MCF 10A (cell line): ENCODE results near the gene AP5S1. TPM values are rescaled to one million over a fixed set of nuclear protein-coding genes. Genes with fewer than 3 reads are reported as not detected.

Experiments used
- BruUV-seq: library from RNA; stranded (reverse); fragments of 400-500 nt; replicated peaks from 2 replicates; lab custom pipeline; 2021; lab: Mats Ljungman, UMichigan
- CTCF ChIA-PET: fragments of 300-600 bp; sonication (Branson Sonifier 250); formaldehyde crosslinking; extraction: SDS; loops from one replicate; lab custom pipeline; 2021; ENCODE audit warnings: antibody characterized with exemption, inconsistent platforms; lab: Yijun Ruan, JAX
- POLR2A ChIA-PET: fragments of 300-600, 350-650 bp; sonication (Branson Sonifier 250); formaldehyde crosslinking; extraction: SDS; loops from one replicate; lab custom pipeline; 2020; ENCODE audit warnings: antibody characterized with exemption, inconsistent platforms; lab: Yijun Ruan, JAX
- DNase-seq: peaks from one replicate; pipeline ENCODE4 v3.0.0-alpha.2; 2018; ENCODE audit not compliant: unreplicated experiment
- H3K27ac Mint-ChIP-seq: one replicate; pipeline ENCODE4 v1.8.0; 2022; ENCODE audit warnings: mild to moderate bottlenecking, low read depth, mixed read lengths; ENCODE audit not compliant: unreplicated experiment
- H3K27me3 Mint-ChIP-seq: one replicate; pipeline ENCODE4 v1.8.0; 2022; ENCODE audit warnings: mixed read lengths; ENCODE audit not compliant: insufficient read depth, unreplicated experiment
- H3K36me3 Mint-ChIP-seq: one replicate; pipeline ENCODE4 v1.8.0; 2022; ENCODE audit warnings: mild to moderate bottlenecking, moderate library complexity, mixed read lengths; ENCODE audit not compliant: insufficient read depth, unreplicated experiment
- H3K4me1 Mint-ChIP-seq: one replicate; pipeline ENCODE4 v1.8.0; 2022; ENCODE audit warnings: mixed read lengths; ENCODE audit not compliant: insufficient read depth, unreplicated experiment
- H3K4me3 Mint-ChIP-seq: one replicate; pipeline ENCODE4 v1.8.0; 2022; ENCODE audit warnings: mild to moderate bottlenecking, moderate library complexity, mixed read lengths; ENCODE audit not compliant: unreplicated experiment
- H3K9me3 Mint-ChIP-seq: one replicate; pipeline ENCODE4 v1.8.0; 2022; ENCODE audit warnings: mixed read lengths; ENCODE audit not compliant: unreplicated experiment
- intact Hi-C: fragments of 100-400 bp; cut with micrococcal nuclease; formaldehyde crosslinking; loops from 2 replicates; pipeline ENCODE4 v1.14.1; 2022
- total RNA-seq: library from RNA; stranded (reverse); gene quantifications from 2 replicates; pipeline ENCODE4 v1.2.3, GENCODE V29; 2022
- TF ChIP-seq, protein P1 (sequence below): fragments of 200-600 bp; IDR thresholded peaks from one replicate; pipeline ENCODE4 v1.8.0; 2022; ENCODE audit warnings: antibody characterized with exemption, mild to moderate bottlenecking; ENCODE audit not compliant: unreplicated experiment

The AP5S1 gene
- total RNA-seq, 1 experiment from 2014 or later, result 19.2 TPM

DNA sequence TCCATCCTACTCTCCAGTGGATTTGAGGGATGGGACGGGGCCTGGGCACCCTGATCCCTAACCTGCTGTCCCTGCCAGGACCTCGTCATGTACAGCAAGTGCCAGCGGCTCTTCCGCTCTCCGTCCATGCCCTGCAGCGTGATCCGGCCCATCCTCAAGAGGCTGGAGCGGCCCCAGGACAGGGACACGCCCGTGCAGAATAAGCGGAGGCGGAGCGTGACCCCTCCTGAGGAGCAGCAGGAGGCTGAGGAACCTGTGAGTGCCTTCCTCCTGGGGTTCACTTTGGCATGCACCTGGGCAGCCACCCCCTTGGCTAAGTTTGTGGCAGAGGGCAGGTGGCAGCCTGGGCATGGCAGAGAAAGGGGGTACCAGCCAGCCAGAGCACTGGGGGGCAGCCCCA lies 18.5 kb upstream of the AP5S1 start:
- H3K27ac Mint-ChIP-seq, result peak overlapping the region; percentile 73
- peaks cover 63% of the 10 kb centered on the region for H3K4me1 Mint-ChIP-seq
- CTCF ChIA-PET, result interaction anchor here (1.4 to 3.3 kb wide), 3 partner anchors 14 to 18 kb away, joined by 5 to 25 read pairs (median 12); partner anchors contain the start of gene AP5S1

DNA sequence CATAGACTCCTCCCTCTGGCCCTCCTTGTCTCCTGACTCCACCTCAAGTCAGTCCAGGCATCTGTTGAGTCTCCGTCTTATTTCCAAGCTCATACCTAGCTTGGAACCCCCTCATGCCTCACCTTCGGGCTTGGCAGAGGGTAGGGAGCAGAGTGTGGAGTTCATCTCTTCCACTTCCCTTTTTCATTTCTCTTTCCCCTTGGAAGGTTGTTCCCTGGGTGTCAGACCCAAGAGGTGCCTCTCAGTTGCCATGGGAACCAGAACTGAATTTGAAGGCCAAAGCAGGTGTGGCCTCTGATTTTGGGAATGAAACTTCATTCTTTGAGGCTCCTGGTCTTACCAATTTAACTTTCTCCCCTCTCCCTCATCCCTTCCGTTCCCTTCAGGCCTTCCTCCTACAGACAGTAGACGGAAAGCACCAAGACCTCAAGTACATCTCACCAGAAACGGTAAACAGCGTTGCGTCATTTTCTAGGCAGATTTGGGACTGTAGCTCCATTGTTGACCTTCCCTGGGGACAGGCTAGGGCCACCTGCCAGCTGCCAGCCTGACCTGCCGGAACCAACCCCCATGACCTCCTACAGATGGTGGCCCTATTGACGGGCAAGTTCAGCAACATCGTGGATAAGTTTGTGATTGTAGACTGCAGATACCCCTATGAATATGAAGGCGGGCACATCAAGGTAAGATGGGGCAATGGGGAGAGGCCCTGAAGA lies 17.7 kb upstream of the AP5S1 start:
- H3K36me3 Mint-ChIP-seq, result peaks cover 90% of the 10 kb centered on the region
- no peak for DNase-seq
- ChIA-PET POLR2A (interaction anchor here (1.7 kb wide), 1 partner anchor 10 kb away, joined by 5 read pairs; no protein-coding TSS in a partner anchor), CTCF (interaction anchor here (1.1 to 1.9 kb wide), 4 partner anchors 8 to 16 kb away, joined by 3 to 14 read pairs (median 4); partner anchors contain the start of gene AP5S1)
- H3K4me3 Mint-ChIP-seq, result no peak overlapping the region
- no peaks in the 10 kb centered on the region for H3K27me3 Mint-ChIP-seq
- H3K27ac Mint-ChIP-seq, result peak overlapping the region; percentile 73
- intact Hi-C loops, result no loop called here
- no TSS peak for BruUV-seq
- TF ChIP-seq, protein P1, sequence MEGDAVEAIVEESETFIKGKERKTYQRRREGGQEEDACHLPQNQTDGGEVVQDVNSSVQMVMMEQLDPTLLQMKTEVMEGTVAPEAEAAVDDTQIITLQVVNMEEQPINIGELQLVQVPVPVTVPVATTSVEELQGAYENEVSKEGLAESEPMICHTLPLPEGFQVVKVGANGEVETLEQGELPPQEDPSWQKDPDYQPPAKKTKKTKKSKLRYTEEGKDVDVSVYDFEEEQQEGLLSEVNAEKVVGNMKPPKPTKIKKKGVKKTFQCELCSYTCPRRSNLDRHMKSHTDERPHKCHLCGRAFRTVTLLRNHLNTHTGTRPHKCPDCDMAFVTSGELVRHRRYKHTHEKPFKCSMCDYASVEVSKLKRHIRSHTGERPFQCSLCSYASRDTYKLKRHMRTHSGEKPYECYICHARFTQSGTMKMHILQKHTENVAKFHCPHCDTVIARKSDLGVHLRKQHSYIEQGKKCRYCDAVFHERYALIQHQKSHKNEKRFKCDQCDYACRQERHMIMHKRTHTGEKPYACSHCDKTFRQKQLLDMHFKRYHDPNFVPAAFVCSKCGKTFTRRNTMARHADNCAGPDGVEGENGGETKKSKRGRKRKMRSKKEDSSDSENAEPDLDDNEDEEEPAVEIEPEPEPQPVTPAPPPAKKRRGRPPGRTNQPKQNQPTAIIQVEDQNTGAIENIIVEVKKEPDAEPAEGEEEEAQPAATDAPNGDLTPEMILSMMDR, result no peak
- H3K9me3 Mint-ChIP-seq, result no peaks in the 10 kb centered on the region
- H3K4me1 Mint-ChIP-seq, result peaks cover 64% of the 10 kb centered on the region

More for the DNA sequence above, 18.5 kb upstream of the AP5S1 start:
- no TSS peak for BruUV-seq
- TF ChIP-seq, protein P1, result no peak
- DNase-seq, result no peak
- POLR2A ChIA-PET, result interaction anchor here (1.5 to 2.5 kb wide), 2 partner anchors 19 to 33 kb away, joined by 5 to 10 read pairs; partner anchors contain the start of gene AP5S1
- Mint-ChIP-seq H3K36me3 (peaks cover 83% of the 10 kb centered on the region), H3K4me3 (no peak overlapping the region), H3K27me3 (no peaks in the 10 kb centered on the region), H3K9me3 (no peaks in the 10 kb centered on the region)
- intact Hi-C loops, result no loop called here

DNA sequence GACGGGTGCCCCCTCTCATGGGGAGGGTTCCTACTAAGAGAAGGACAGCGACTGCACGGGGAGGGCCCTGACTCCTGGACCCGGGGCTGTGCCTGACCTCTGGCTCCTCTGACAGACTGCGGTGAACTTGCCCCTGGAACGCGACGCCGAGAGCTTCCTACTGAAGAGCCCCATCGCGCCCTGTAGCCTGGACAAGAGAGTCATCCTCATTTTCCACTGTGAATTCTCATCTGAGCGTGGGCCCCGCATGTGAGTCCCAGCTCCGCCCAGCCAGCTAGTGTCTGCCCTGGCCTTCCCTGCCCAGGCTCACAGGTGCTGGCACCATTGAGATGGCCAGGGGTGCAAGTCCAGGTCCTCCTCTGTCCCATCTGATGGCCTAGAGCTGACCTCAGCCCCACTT lies 17.1 kb upstream of the AP5S1 start:
- TF ChIP-seq, protein P1, result no peak
- BruUV-seq, result no TSS peak
- no peak for DNase-seq
- intact Hi-C loops, result no loop called here
- H3K27me3 Mint-ChIP-seq, result no peaks in the 10 kb centered on the region
- no peak overlapping the region for H3K4me3 Mint-ChIP-seq
- peak overlapping the region; percentile 73 for H3K27ac Mint-ChIP-seq
- H3K9me3 Mint-ChIP-seq, result no peaks in the 10 kb centered on the region
- CTCF ChIA-PET, result interaction anchor here (1.1 to 1.9 kb wide), 4 partner anchors 8 to 16 kb away, joined by 3 to 14 read pairs (median 4); partner anchors contain the start of gene AP5S1
- H3K36me3 Mint-ChIP-seq, result peaks cover 90% of the 10 kb centered on the region
- POLR2A ChIA-PET, result interaction anchor here (1.7 kb wide), 1 partner anchor 9 kb away, joined by 5 read pairs; no protein-coding TSS in a partner anchor
- H3K4me1 Mint-ChIP-seq, result peaks cover 59% of the 10 kb centered on the region

DNA sequence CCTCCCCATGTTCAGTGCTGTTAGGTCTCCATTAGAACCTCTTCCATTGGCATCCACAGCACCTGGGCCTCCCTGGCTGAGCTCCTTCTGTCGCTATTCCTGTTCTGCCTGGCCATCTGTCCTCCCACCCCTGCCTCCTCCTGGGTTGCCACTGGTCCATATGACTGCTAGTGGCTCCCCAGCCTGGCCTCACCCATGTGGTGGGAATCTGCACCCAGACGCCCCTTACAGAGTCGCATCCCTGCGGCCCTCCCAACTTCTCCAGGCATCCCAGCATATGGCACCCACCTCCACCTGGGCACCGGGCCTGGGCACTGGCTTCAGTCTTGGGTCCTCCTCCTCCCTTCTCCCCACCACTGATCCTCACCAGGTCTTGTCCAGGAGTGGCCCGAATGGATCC lies 16.5 kb upstream of the AP5S1 start:
- Mint-ChIP-seq H3K4me1 (peaks cover 57% of the 10 kb centered on the region), H3K36me3 (peaks cover 86% of the 10 kb centered on the region), H3K27ac (peak overlapping the region; percentile 73), H3K9me3 (no peaks in the 10 kb centered on the region), H3K4me3 (peak overlapping the region; percentile 10), H3K27me3 (no peaks in the 10 kb centered on the region)
- intact Hi-C loops, result no loop called here
- CTCF ChIA-PET, result interaction anchor here (1.1 to 1.9 kb wide), 2 partner anchors 9 to 15 kb away, joined by 3 to 14 read pairs; partner anchors contain the start of gene AP5S1
- POLR2A ChIA-PET, result interaction anchor here (0.7 to 1.8 kb wide), 3 partner anchors 8 to 63 kb away, joined by 3 to 8 read pairs (median 5); partner anchors contain the start of gene CENPB
- no TSS peak for BruUV-seq
- TF ChIP-seq, protein P1, result no peak
- no peak for DNase-seq
